H1 (cell line): ENCODE results near the gene SNAI1.

Source experiments
- CTCF ChIP-seq, 3 experiments: IDR thresholded peaks; 1 replicate in 2 of 3; 2 replicates in 1 of 3; pipeline versions ENCODE4 v1.5.1 to v1.6.1; 2011; ENCODE audit warnings: low read length in 3 of 3, mild to moderate bottlenecking in 3 of 3, inconsistent platforms in 2 of 3, low read depth in 1 of 3, moderate library complexity in 1 of 3; ENCODE audit not compliant: insufficient read depth in 1 of 3; ENCODE audit errors: control extremely low read depth in 1 of 3
- EZH2 ChIP-seq: fragments of 200-600 bp; sonication (generic); IDR thresholded peaks from 2 replicates; pipeline ENCODE4 v1.7.1; 2012; ENCODE audit warnings: low read depth, mild to moderate bottlenecking, moderate library complexity, low read length, inconsistent platforms; ENCODE audit not compliant: severe bottlenecking
- HDAC2 ChIP-seq, 2 experiments: fragments of 300-600 bp in 1 of 2; sonication (generic) in 1 of 2; IDR thresholded peaks; 2 replicates each; pipeline ENCODE4 v1.6.1; 2011 to 2012; ENCODE audit warnings: low read depth in 2 of 2, low read length in 2 of 2, mild to moderate bottlenecking in 2 of 2, moderate library complexity in 2 of 2, borderline replicate concordance in 1 of 2, inconsistent platforms in 1 of 2
- HDAC6 ChIP-seq: IDR thresholded peaks from one replicate; pipeline ENCODE4 v1.7.1; 2012; ENCODE audit warnings: low read depth, mild to moderate bottlenecking, inconsistent platforms, low read length, moderate library complexity
- POLR2A ChIP-seq, 2 experiments: IDR thresholded peaks; 1 replicate in 1 of 2; 2 replicates in 1 of 2; pipeline ENCODE4 v1.6.1; 2011; ENCODE audit warnings: low read depth in 2 of 2, low read length in 2 of 2, mild to moderate bottlenecking in 2 of 2; ENCODE audit errors: control extremely low read depth in 1 of 2
- POLR2AphosphoS5 ChIP-seq: IDR thresholded peaks from 2 replicates; pipeline ENCODE4 v1.6.1; 2011; ENCODE audit warnings: low read depth, low read length
- SIN3A ChIP-seq, 2 experiments: IDR thresholded peaks in 1 of 2; conservative IDR thresholded peaks in 1 of 2; 2 replicates each; pipeline ENCODE4 v1.6.1; 2011 to 2012; ENCODE audit warnings: low read length in 2 of 2, improper control_type of control experiment in 1 of 2, low read depth in 1 of 2, mild to moderate bottlenecking in 1 of 2
- SRF ChIP-seq: IDR thresholded peaks from 2 replicates; pipeline ENCODE4 v1.6.1; 2011; ENCODE audit warnings: mild to moderate bottlenecking, low read depth, low read length, moderate library complexity
- TAF1 ChIP-seq: IDR thresholded peaks from 2 replicates; pipeline ENCODE4 v1.6.1; 2011; ENCODE audit warnings: mild to moderate bottlenecking, low read depth, low read length
- TF ChIP-seq, protein P1 (sequence below): IDR thresholded peaks from 2 replicates; pipeline ENCODE4 v1.6.1; 2012; ENCODE audit warnings: inconsistent platforms

DNA sequence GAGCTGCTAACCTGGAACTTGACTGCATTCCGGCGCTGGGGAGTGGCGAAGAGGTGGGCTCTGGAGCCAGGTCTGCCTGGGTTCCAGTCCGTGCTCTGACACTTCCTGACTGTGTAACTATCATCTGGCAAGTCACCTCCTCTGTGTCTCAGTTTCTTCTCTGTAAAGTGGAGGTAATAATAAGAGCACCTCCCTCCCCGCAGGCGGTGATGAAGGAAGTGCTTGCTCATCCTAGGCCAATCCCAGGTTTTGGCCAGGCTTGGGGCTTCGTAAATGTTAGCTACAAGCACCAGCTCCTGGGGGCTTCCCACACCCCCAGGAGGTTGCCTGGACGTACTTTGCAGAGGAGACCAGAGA is 32.8 kb downstream of the SNAI1 start:
- TF ChIP-seq CTCF (IDR thresholded peaks at IDR 0.05; ENCODE audit: control extremely low read depth in 1 of 3, insufficient read depth in 1 of 3, low read depth in 1 of 3, low read length in 3 of 3): no peak
- TF ChIP-seq, protein P1, sequence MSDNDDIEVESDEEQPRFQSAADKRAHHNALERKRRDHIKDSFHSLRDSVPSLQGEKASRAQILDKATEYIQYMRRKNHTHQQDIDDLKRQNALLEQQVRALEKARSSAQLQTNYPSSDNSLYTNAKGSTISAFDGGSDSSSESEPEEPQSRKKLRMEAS: no peak
- no peak for TF ChIP-seq TAF1
- TF ChIP-seq POLR2A (IDR thresholded peaks at IDR 0.05; ENCODE audit: control extremely low read depth in 1 of 2, low read depth in 2 of 2, low read length in 2 of 2): no peak
- TF ChIP-seq EZH2: no peak
- TF ChIP-seq POLR2AphosphoS5: no peak
- TF ChIP-seq SIN3A (conservative IDR thresholded peaks at IDR 0.05 in 1 of 2, IDR thresholded peaks at IDR 0.05 in 1 of 2; ENCODE audit: low read depth in 1 of 2, low read length in 2 of 2): no peak
- no peak for TF ChIP-seq HDAC6
- no peak for TF ChIP-seq HDAC2 (IDR thresholded peaks at IDR 0.05; ENCODE audit: borderline replicate concordance in 1 of 2, low read depth in 2 of 2, low read length in 2 of 2)
- no peak for TF ChIP-seq SRF
